ENCODE results near the gene TRABD2A.
"Not testable (repeated sequence)": the region's sequence is repeated elsewhere in the genome, so short reads cannot be mapped to it uniquely, and the experiment has no call there.

DNA sequence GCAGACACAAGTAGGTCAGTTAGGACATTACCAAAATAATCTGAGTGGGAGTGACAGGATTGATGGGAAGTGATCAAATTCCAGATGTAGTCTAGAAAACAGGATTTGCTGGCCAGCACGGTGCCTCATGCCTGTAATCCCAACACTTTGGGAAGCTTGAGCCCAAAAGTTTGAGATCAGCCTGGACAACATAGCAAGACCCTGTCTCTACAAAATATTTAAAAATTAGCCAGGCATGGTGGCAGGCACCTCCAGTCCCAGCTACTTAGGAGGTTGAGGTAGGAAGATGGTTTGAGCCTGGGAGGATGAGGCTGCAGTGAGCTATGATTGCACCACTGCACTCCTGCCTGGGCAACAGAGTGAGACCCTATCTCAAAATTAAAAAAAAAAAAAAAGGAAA lies 5.3 kb downstream of the TRABD2A start:
- TF ChIP-seq, protein P1, sequence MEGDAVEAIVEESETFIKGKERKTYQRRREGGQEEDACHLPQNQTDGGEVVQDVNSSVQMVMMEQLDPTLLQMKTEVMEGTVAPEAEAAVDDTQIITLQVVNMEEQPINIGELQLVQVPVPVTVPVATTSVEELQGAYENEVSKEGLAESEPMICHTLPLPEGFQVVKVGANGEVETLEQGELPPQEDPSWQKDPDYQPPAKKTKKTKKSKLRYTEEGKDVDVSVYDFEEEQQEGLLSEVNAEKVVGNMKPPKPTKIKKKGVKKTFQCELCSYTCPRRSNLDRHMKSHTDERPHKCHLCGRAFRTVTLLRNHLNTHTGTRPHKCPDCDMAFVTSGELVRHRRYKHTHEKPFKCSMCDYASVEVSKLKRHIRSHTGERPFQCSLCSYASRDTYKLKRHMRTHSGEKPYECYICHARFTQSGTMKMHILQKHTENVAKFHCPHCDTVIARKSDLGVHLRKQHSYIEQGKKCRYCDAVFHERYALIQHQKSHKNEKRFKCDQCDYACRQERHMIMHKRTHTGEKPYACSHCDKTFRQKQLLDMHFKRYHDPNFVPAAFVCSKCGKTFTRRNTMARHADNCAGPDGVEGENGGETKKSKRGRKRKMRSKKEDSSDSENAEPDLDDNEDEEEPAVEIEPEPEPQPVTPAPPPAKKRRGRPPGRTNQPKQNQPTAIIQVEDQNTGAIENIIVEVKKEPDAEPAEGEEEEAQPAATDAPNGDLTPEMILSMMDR (IDR thresholded peaks at IDR 0.05; ENCODE audit: borderline replicate concordance, extremely low read depth, low read length, poor library complexity, severe bottlenecking), result not testable (repeated sequence)
- not testable (repeated sequence) for TF ChIP-seq EZH2 (IDR thresholded peaks at IDR 0.05; ENCODE audit: borderline replicate concordance, low read depth, low read length, severe bottlenecking)

Measured in DND-41 (cell line).